C4-2B (cell line): Measurements from ENCODE around the gene CTNNA3.

Experiments
- ZFX ChIP-seq: fragments of 450-650 bp; IDR thresholded peaks from 2 replicates; pipeline ENCODE4 v1.6.1; 2017
- TF ChIP-seq, protein P1 (sequence below): fragments of 450-650 bp; conservative IDR thresholded peaks from 2 replicates; pipeline ENCODE4 v1.5.1; 2017; ENCODE audit warnings: mild to moderate bottlenecking

- TF ChIP-seq, protein P1, sequence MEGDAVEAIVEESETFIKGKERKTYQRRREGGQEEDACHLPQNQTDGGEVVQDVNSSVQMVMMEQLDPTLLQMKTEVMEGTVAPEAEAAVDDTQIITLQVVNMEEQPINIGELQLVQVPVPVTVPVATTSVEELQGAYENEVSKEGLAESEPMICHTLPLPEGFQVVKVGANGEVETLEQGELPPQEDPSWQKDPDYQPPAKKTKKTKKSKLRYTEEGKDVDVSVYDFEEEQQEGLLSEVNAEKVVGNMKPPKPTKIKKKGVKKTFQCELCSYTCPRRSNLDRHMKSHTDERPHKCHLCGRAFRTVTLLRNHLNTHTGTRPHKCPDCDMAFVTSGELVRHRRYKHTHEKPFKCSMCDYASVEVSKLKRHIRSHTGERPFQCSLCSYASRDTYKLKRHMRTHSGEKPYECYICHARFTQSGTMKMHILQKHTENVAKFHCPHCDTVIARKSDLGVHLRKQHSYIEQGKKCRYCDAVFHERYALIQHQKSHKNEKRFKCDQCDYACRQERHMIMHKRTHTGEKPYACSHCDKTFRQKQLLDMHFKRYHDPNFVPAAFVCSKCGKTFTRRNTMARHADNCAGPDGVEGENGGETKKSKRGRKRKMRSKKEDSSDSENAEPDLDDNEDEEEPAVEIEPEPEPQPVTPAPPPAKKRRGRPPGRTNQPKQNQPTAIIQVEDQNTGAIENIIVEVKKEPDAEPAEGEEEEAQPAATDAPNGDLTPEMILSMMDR: no peak
- TF ChIP-seq ZFX: no peak
These were observed 1411.4 kb downstream of the CTNNA3 start for GRCh38 chr10:66284621-66285020.
